Measurements from ENCODE around the gene CLK3. TPM values are rescaled to one million over a fixed set of nuclear protein-coding genes. Genes with fewer than 3 reads are reported as not detected.
A peak's percentile ranks its signal among the peaks of the same experiment; 100 is the strongest.

CLK3 gene
- total and polyA plus RNA-seq, 10 of the 15 experiments (the other 5 are each of a cell fraction or from before 2014, with no cell fraction given), result 3.3 to 169 (median 66.2) TPM

GRCh38 chr15:74571191-74571590 lies 44.4 kb upstream of the CLK3 start:
- Histone ChIP-seq H3K4me2 (ENCODE audit: control insufficient read depth, insufficient read depth) (no peak overlapping the region), H3K27ac (ENCODE audit: control insufficient read depth, insufficient read depth) (no peak overlapping the region), H3K27me3 (replicated peaks in 1 of 2; ENCODE audit: control insufficient read depth in 2 of 2, insufficient read depth in 2 of 2, low read length in 1 of 2) (no peaks in the 10 kb centered on the region), H3K9ac (ENCODE audit: control insufficient read depth, insufficient read depth, low read length) (no peak overlapping the region), H3K4me3 (no peak overlapping the region), H3K36me3 (ENCODE audit: control insufficient read depth in 2 of 2, insufficient read depth in 2 of 2, low read length in 1 of 2) (peaks cover 27 to 53% of the 10 kb centered on the region in 2 experiments), H2AFZ (ENCODE audit: control insufficient read depth, low read depth, low read length) (no peak overlapping the region), H3K79me2 (ENCODE audit: control insufficient read depth, insufficient read depth, low read length) (peaks cover 18% of the 10 kb centered on the region), H4K20me1 (ENCODE audit: control insufficient read depth, insufficient read depth) (peaks cover 7% of the 10 kb centered on the region), H3K4me1 (ENCODE audit: control insufficient read depth, insufficient read depth, low read length) (no peaks in the 10 kb centered on the region), H3K9me3 (replicated peaks; ENCODE audit: control insufficient read depth, insufficient read depth, low read length) (no peaks in the 10 kb centered on the region)
- FAIRE-seq (no peak), ATAC-seq (no peak), DNase-seq (ENCODE audit: low read depth, low spot score) (no peak)
- 94% methylated on average over 3 of the region's 3 CpGs for WGBS (ENCODE audit: insufficient coverage, insufficient replicate concordance, low lambda C conversion rate, missing lambda C conversion rate)
- intact Hi-C loops (cut with micrococcal nuclease; ENCODE audit: unreplicated experiment) (no loop called here), in situ Hi-C loops (cut with MboI) (no loop called here)
- ChIA-PET POLR2A (interaction anchor here (0.7 kb wide), 1 partner anchor 953 kb away, joined by 3 read pairs; no protein-coding TSS in a partner anchor), SMC1A (ENCODE audit: uncharacterized antibody, unreplicated experiment) (interaction anchor here (0.7 to 1.5 kb wide), 3 partner anchors 10 to 13 kb away, joined by 3 to 4 read pairs (median 3); no protein-coding TSS in a partner anchor), CTCF (interaction anchor here (0.8 kb wide), 1 partner anchor 15 kb away, joined by 3 read pairs; no protein-coding TSS in a partner anchor), RAD21 (ENCODE audit: unreplicated experiment) (no interaction called here)
- TF ChIP-seq PKNOX1 (IDR thresholded peaks at IDR 0.05), result no peak
- no peak for TF ChIP-seq SREBF1 (IDR thresholded peaks at IDR 0.05; ENCODE audit: low read length)
- peak; percentile 26; the same call in 1 of the 2 replicates for TF ChIP-seq POLR2A (IDR thresholded peaks at IDR 0.05; ENCODE audit: low read depth, low read length)
- TF ChIP-seq EED (IDR thresholded peaks at IDR 0.05; ENCODE audit: low read depth), result no peak
- TF ChIP-seq NFXL1 (IDR thresholded peaks at IDR 0.05; ENCODE audit: borderline replicate concordance), result no peak
- no peak for TF ChIP-seq NBN (IDR thresholded peaks at IDR 0.05)
- no TSS peak for BruUV-seq (replicated peaks)

- H3K79me2 ChIP-seq (ENCODE audit: control insufficient read depth, insufficient read depth, low read length), result peaks cover 2% of the 10 kb centered on the region
- no peaks in the 10 kb centered on the region for H3K9me3 ChIP-seq (replicated peaks; ENCODE audit: control insufficient read depth, insufficient read depth, low read length)
- no peak for ATAC-seq
- no peaks in the 10 kb centered on the region for H3K27me3 ChIP-seq (replicated peaks in 1 of 2; ENCODE audit: control insufficient read depth in 2 of 2, insufficient read depth in 2 of 2, low read length in 1 of 2)
- H3K4me2 ChIP-seq (ENCODE audit: control insufficient read depth, insufficient read depth), result no peak overlapping the region
- SMC1A ChIA-PET (ENCODE audit: uncharacterized antibody, unreplicated experiment), result interaction anchor here (0.6 kb wide), 1 partner anchor 13 kb away, joined by 3 read pairs; no protein-coding TSS in a partner anchor
- no peak for FAIRE-seq
- CTCF ChIA-PET, result no interaction called here
- DNase-seq (ENCODE audit: low read depth, low spot score), result no peak
- intact Hi-C loops (cut with micrococcal nuclease; ENCODE audit: unreplicated experiment) (no loop called here), in situ Hi-C loops (cut with MboI) (no loop called here)
- BruUV-seq (replicated peaks), result no TSS peak
- H3K4me3 ChIP-seq, result no peak overlapping the region
- H2AFZ ChIP-seq (ENCODE audit: control insufficient read depth, low read depth, low read length), result no peak overlapping the region
- RAD21 ChIA-PET (ENCODE audit: unreplicated experiment), result no interaction called here
- H3K27ac ChIP-seq (ENCODE audit: control insufficient read depth, insufficient read depth), result no peak overlapping the region
- H3K36me3 ChIP-seq (ENCODE audit: control insufficient read depth in 2 of 2, insufficient read depth in 2 of 2, low read length in 1 of 2), result peaks cover 37 to 55% of the 10 kb centered on the region in 2 experiments
- H4K20me1 ChIP-seq (ENCODE audit: control insufficient read depth, insufficient read depth), result peaks cover 9% of the 10 kb centered on the region; the same call in 1 of the 2 replicates
- H3K9ac ChIP-seq (ENCODE audit: control insufficient read depth, insufficient read depth, low read length), result no peak overlapping the region
- 98% methylated on average over 4 of the region's 4 CpGs for WGBS (ENCODE audit: insufficient coverage, insufficient replicate concordance, low lambda C conversion rate, missing lambda C conversion rate)
- no peaks in the 10 kb centered on the region for H3K4me1 ChIP-seq (ENCODE audit: control insufficient read depth, insufficient read depth, low read length)
- POLR2A ChIA-PET, result no interaction called here
- TF ChIP-seq ATF7 (IDR thresholded peaks at IDR 0.05; ENCODE audit: low read depth) (no peak), MTA2 (IDR thresholded peaks at IDR 0.05; ENCODE audit: low read depth) (no peak), E4F1 (IDR thresholded peaks at IDR 0.05; ENCODE audit: borderline replicate concordance, partially characterized antibody) (no peak), CEBPZ (IDR thresholded peaks at IDR 0.05; ENCODE audit: low read depth, low read length) (no peak), SMC3 (IDR thresholded peaks at IDR 0.05; ENCODE audit: borderline replicate concordance, low read length) (no peak), ZBED1 (IDR thresholded peaks at IDR 0.05; ENCODE audit: borderline replicate concordance) (no peak)
Measured at GRCh38 chr15:74573987-74574386, 41.6 kb upstream of the CLK3 start.
